Renal pelvis (tissue), 4 donors: ENCODE results near the gene PRSS38. TPM values are rescaled to one million over a fixed set of nuclear protein-coding genes. Genes with fewer than 3 reads are reported as not detected.
"Not testable (repeated sequence)": the region's sequence is repeated elsewhere in the genome, so short reads cannot be mapped to it uniquely, and the experiment has no call there.

ENCODE experiments used
- DNase-seq: peaks from one replicate; pipeline ENCODE4 v3.0.0-alpha.2; 2013
- polyA plus RNA-seq, 3 donors: library from polyadenylated mRNA; unstranded; fragments of 120-200 nt; gene quantifications; one replicate each; pipeline ENCODE4 v1.2.1, GENCODE V29; 2013; ENCODE audit not compliant: insufficient read length in 3 of 3

The PRSS38 gene
- polyA plus RNA-seq, 3 donors, result not detected

GRCh38 chr1:227844320-227845146 lies 29.1 kb downstream of the PRSS38 start:
- DNase-seq, result no peak

- DNase-seq, result no peak
These were observed 29.6 kb downstream of the PRSS38 start for GRCh38 chr1:227845147-227845458.

GRCh38 chr1:227845519-227845918 lies 30.0 kb downstream of the PRSS38 start:
- no peak for DNase-seq

- no peak for DNase-seq
These were observed 30.9 kb downstream of the PRSS38 start for GRCh38 chr1:227846265-227846858.

- not testable (repeated sequence) for DNase-seq
These were observed 31.6 kb downstream of the PRSS38 start for GRCh38 chr1:227847046-227847445.

- no peak for DNase-seq
These were observed 33.0 kb downstream of the PRSS38 start for GRCh38 chr1:227848430-227848932.

GRCh38 chr1:227849251-227849650 lies 33.8 kb downstream of the PRSS38 start:
- DNase-seq, result no peak

- DNase-seq, result no peak
These were observed 38.7 kb downstream of the PRSS38 start for GRCh38 chr1:227854189-227854588.

GRCh38 chr1:227855687-227856086 lies 40.2 kb downstream of the PRSS38 start:
- no peak for DNase-seq

GRCh38 chr1:227856147-227856858 lies 40.8 kb downstream of the PRSS38 start:
- DNase-seq, result no peak

- no peak for DNase-seq
These were observed 49.4 kb downstream of the PRSS38 start for GRCh38 chr1:227864882-227865281.

GRCh38 chr1:227869279-227869842 lies 53.9 kb downstream of the PRSS38 start:
- DNase-seq, result no peak

GRCh38 chr1:227869851-227870305 lies 54.4 kb downstream of the PRSS38 start:
- no peak for DNase-seq

- no peak for DNase-seq
These were observed 54.9 kb downstream of the PRSS38 start for GRCh38 chr1:227870366-227870765.

GRCh38 chr1:227871892-227872291 lies 56.4 kb downstream of the PRSS38 start:
- DNase-seq, result not testable (repeated sequence)

GRCh38 chr1:227877810-227878209 lies 62.3 kb downstream of the PRSS38 start:
- DNase-seq, result not testable (repeated sequence)

- DNase-seq, result no peak
These were observed 65.0 kb downstream of the PRSS38 start for GRCh38 chr1:227880342-227880924.

GRCh38 chr1:227883073-227883520 lies 67.6 kb downstream of the PRSS38 start:
- no peak for DNase-seq

- DNase-seq, result no peak
These were observed 68.3 kb downstream of the PRSS38 start for GRCh38 chr1:227883641-227884301.

GRCh38 chr1:227884370-227885134 lies 69.1 kb downstream of the PRSS38 start:
- DNase-seq, result no peak
